HG03378 (cell line): ENCODE measurements around the gene GPR137B.
"Not testable (repeated sequence)": the region's sequence is repeated elsewhere in the genome, so short reads cannot be mapped to it uniquely, and the experiment has no call there.

ENCODE experiments used
- ATAC-seq: cut with Tn5 transposase; IDR thresholded peaks from one replicate; pipeline ENCODE4 v1.9.1; 2021; ENCODE audit warnings: mild to moderate bottlenecking, moderate library complexity; ENCODE audit not compliant: unreplicated experiment

Gene GPR137B

GRCh38 chr1:236159704-236160539 lies 17.6 kb downstream of the GPR137B start:
- ATAC-seq = peak; percentile 40

DNA sequence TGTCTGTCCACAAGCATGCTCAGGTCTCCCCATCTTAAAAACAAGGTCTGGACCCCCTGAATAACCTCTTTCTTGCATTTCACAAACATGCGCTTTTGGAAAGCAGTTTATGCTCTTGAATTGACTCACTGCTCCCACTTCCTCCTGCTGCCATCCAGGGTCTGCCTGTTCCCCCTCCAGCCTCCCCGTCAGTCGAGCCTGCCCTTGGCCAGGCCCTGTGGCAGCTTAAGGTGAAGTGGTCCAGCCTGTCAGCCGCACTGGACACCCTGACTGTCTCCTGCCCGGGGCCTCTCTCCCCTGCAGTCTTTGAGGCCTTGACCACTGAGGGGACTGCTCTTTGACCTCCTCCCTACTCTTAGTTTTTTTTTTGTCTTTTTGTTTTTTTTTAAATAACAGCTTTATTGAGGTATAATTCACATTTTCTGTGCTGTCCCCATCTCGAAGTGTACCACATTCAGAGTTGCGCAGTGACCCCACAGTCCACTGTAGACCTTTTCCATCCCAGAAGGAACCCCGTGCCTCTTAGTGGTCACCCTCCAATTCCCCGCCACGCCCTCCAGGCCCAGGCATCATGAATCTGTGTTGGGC lies 18.3 kb downstream of the GPR137B start:
- ATAC-seq = no peak

DNA sequence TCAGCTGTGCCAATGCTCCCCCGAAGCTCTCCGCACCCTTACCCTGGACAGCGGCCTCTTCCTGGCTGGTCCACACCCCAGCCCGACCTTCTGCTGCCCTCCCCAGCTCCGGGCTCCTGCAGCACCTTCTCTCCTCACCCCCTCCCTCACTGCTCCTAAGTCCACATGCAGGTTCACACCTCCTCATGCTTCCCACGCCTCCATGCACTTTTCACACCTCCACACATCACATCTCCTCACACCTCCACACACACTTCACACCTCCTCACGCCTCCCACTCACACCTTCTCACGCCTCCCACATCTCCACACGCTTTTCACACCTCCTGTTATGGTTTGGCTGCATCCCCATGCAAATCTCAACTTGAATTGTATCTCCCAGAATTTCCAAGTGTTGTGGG lies 18.9 kb downstream of the GPR137B start:
- no peak for ATAC-seq

GRCh38 chr1:236161755-236162154 lies 19.4 kb downstream of the GPR137B start:
- ATAC-seq = not testable (repeated sequence)

GRCh38 chr1:236163463-236164153 lies 21.3 kb downstream of the GPR137B start:
- ATAC-seq = no peak

DNA sequence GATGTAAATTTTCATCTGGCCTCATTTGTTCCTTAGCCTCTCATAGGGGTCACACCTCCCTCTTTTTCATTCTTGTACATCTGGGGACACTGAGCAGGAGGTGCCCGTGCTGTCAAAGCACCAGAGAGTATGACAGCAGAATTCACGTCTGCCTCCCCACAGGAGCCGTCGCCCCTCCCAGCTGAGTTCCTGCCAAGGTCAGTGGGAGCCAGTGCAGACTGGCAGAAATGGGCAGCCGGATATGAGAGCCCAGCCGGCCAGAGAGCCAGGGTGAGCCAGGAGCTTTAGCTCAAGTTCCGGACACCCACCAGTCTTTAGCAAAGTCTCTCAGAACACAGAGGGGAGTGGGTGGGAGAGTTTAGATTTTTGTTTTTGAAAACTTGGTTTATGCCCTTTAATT lies 21.9 kb downstream of the GPR137B start:
- ATAC-seq = no peak

DNA sequence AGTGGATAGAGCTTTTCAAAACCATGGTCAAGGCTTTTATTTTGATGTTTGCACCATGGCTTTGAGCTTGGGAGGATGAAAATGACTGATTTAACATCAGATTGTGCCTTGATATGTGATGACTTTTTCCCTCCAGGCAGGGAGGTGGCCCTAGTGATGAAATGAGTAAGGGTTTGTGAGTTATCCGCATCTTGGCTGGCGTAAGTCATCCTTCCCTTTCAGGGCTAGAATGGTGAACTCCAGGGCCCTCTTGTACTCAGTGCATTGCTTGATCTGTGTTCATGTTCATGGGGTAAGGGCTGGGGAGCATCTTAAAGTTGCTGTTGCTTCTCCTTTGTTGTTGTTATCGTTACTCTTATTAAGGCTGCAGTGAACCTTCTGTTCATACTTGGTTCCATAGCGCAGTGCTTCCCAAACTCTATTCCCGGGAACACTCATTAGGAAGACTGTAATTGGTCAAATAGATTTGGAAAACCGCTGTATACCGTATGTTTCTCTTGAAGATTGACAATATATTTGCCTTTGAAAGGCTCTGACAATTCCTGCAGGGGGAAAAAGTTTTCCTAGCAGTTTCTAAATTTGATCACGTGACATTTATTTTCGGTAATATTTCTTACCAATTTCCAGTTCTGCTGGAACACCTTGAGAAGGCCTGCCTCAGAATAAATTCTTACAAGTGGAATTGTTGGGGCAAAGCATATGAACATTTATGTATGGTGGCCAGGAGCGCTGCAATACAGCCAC lies 23.1 kb downstream of the GPR137B start:
- ATAC-seq = no peak

DNA sequence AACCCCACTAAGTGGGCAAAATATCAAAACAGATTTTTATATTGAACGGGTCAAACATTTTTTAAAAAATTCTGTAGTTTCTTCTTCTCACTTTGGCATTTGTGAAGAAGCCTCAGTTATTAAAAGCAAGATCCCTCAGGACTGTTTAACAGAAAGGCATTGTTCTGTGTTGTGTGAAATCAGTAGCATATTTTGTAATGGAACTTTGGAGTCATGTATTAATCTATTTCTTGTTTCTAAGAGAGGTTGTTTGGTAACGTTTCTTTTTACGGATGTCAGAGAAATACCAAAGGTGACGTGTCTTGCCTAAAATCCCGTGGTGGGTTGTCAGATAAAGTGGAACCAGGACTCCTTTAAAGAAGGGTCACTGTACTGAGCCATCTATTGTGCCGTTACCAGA lies 23.7 kb downstream of the GPR137B start:
- ATAC-seq = no peak

DNA sequence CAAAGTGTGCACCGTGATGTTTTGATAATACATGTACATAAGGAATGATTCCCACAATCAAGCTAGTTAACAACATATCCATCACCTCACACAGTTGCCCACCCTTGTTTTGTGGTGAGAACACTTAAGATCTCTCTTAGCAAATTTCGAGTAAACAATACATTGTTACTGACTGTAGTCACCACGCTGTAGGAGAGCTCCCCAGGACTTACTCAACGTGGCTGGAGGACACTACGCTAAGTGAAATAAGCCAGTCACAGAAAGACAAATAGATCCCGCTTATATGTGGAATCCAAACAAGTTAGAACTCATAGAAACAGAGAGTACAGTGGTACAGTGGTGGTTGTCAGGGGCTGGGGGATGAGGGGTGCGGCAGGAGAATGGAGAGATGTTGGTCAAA lies 24.8 kb downstream of the GPR137B start:
- no peak for ATAC-seq

GRCh38 chr1:236167578-236167977 lies 25.2 kb downstream of the GPR137B start:
- ATAC-seq = no peak

- ATAC-seq = no peak
Measured at GRCh38 chr1:236168716-236169429, 26.5 kb downstream of the GPR137B start.

GRCh38 chr1:236172041-236172579 lies 29.8 kb downstream of the GPR137B start:
- ATAC-seq = no peak

- ATAC-seq = no peak
Measured at GRCh38 chr1:236173174-236173767, 30.9 kb downstream of the GPR137B start.

GRCh38 chr1:236175642-236176336 lies 33.5 kb downstream of the GPR137B start:
- no peak for ATAC-seq

- no peak for ATAC-seq
Measured at GRCh38 chr1:236176337-236177336, 34.3 kb downstream of the GPR137B start.

GRCh38 chr1:236179634-236180033 lies 37.3 kb downstream of the GPR137B start:
- ATAC-seq = no peak

DNA sequence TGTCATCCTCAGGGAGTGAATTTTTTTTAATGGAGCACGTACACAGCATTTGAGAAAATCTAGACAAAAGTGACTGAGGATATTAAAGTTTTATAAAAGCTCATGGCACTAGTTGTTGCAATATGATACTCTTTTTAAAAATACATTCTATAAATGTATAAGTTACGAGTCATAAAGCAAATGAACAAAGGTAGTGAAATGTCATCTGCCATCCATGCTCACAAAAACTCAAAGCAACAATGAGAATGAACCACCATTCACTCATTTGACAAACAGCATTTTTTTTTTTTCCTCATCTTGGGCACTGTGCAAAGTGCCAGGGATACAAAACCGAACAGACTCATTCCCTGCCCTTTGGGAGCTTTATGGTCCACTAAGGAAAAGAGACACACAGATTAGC lies 38.7 kb downstream of the GPR137B start:
- no peak for ATAC-seq

GRCh38 chr1:236185687-236186086 lies 43.3 kb downstream of the GPR137B start:
- ATAC-seq = no peak
